GM12878 (cell line): ENCODE data around the gene MTHFD1L. TPM values are rescaled to one million over a fixed set of nuclear protein-coding genes. Genes with fewer than 3 reads are reported as not detected.

ENCODE experiments used
- ATAC-seq: fragments of 200-7000 bp; cut with Tn5 transposase; 3 replicates; pipeline ENCODE4 v1.9.1; 2020; ENCODE audit warnings: mild to moderate bottlenecking, moderate library complexity
- BruUV-seq: library from RNA; stranded (reverse); fragments of 400-500 nt; replicated peaks from 2 replicates; lab custom pipeline; 2021; lab: Mats Ljungman, UMichigan
- CTCF ChIA-PET: fragments of 300-600 bp; sonication (Branson Sonifier 250); formaldehyde crosslinking; extraction: SDS; loops from one replicate; lab custom pipeline; 2021; ENCODE audit warnings: inconsistent platforms; lab: Yijun Ruan, JAX
- POLR2A ChIA-PET: fragments of 350-600 bp; formaldehyde crosslinking; extraction: SDS; loops from one replicate; lab custom pipeline; 2021; ENCODE audit warnings: inconsistent platforms; lab: Charles Lee
- RAD21 ChIA-PET: fragments of 300-600 bp; sonication (Branson Sonifier 250); formaldehyde crosslinking; loops from one replicate; lab custom pipeline; 2023; ENCODE audit warnings: antibody characterized with exemption; ENCODE audit not compliant: unreplicated experiment; lab: Charles Lee
- SMC1A ChIA-PET: fragments of 300-600 bp; sonication (Branson Sonifier 250); formaldehyde crosslinking; loops from one replicate; lab custom pipeline; 2023; ENCODE audit not compliant: unreplicated experiment, uncharacterized antibody; lab: Charles Lee
- DNase-seq: peaks from one replicate; pipeline ENCODE4 v3.0.0-alpha.2; 2011; ENCODE audit warnings: low read depth, low spot score
- FAIRE-seq: peaks from 3 replicates; lab custom pipeline; 2011; peaks lifted over from hg19 to GRCh38; lab: Jason Lieb, UNC
- H2AFZ ChIP-seq: 2 replicates; pipeline ENCODE4 v1.6.0; 2011; ENCODE audit warnings: low read depth, low read length, control low read depth; ENCODE audit not compliant: control insufficient read depth
- H3K27ac ChIP-seq: 2 replicates; pipeline ENCODE4 v1.5.1; 2011; ENCODE audit warnings: control low read depth; ENCODE audit not compliant: control insufficient read depth, insufficient read depth
- H3K27me3 ChIP-seq, 2 experiments: replicated peaks in 1 of 2; 2 replicates each; pipeline versions ENCODE4 v1.6.0 to v1.6.1; 2011; ENCODE audit warnings: low read length in 1 of 2; ENCODE audit not compliant: control insufficient read depth in 2 of 2, insufficient read depth in 2 of 2
- H3K36me3 ChIP-seq, 2 experiments: 2 replicates each; pipeline ENCODE4 v1.5.1; 2011; ENCODE audit warnings: low read length in 1 of 2; ENCODE audit not compliant: control insufficient read depth in 2 of 2, insufficient read depth in 2 of 2
- H3K4me1 ChIP-seq: 2 replicates; pipeline ENCODE4 v1.6.1; 2011; ENCODE audit warnings: mild to moderate bottlenecking, low read length, moderate library complexity, mixed read lengths; ENCODE audit not compliant: control insufficient read depth, insufficient read depth
- H3K4me2 ChIP-seq: 2 replicates; pipeline ENCODE4 v1.6.0; 2011; ENCODE audit warnings: control low read depth; ENCODE audit not compliant: control insufficient read depth, insufficient read depth
- H3K4me3 ChIP-seq: fragments of 200-600 bp; sonication (generic); 2 replicates; pipeline ENCODE4 v1.5.1; 2016
- H3K79me2 ChIP-seq: 2 replicates; pipeline ENCODE4 v1.6.0; 2011; ENCODE audit warnings: low read length; ENCODE audit not compliant: control insufficient read depth, insufficient read depth
- H3K9ac ChIP-seq: 2 replicates; pipeline ENCODE4 v1.8.0; 2011; ENCODE audit warnings: low read length, control low read depth, mixed read lengths; ENCODE audit not compliant: control insufficient read depth, insufficient read depth
- H3K9me3 ChIP-seq: replicated peaks from 3 replicates; pipeline ENCODE4 v1.5.1; 2011; ENCODE audit warnings: mild to moderate bottlenecking, low read length; ENCODE audit not compliant: control insufficient read depth, insufficient read depth
- H4K20me1 ChIP-seq: 2 replicates; pipeline ENCODE4 v1.6.0; 2011; ENCODE audit not compliant: control insufficient read depth, insufficient read depth
- EP300 ChIP-seq, 2 experiments: fragments of 150-350 bp in 1 of 2; IDR thresholded peaks; 2 replicates each; pipeline ENCODE4 v1.6.1; 2011 to 2012; ENCODE audit warnings: low read depth in 2 of 2, low read length in 2 of 2, borderline replicate concordance in 1 of 2, improper control_type of control experiment in 1 of 2, inconsistent platforms in 1 of 2; ENCODE audit not compliant: control insufficient read depth in 1 of 2
- NBN ChIP-seq: fragments of 450-650 bp; IDR thresholded peaks from 2 replicates; pipeline ENCODE4 v1.6.1; 2016
- NFIC ChIP-seq: IDR thresholded peaks from 2 replicates; pipeline ENCODE4 v1.6.1; 2012; ENCODE audit warnings: low read depth, mild to moderate bottlenecking, inconsistent platforms, low read length, moderate library complexity
- NR2C2 ChIP-seq: IDR thresholded peaks from 2 replicates; pipeline ENCODE4 v1.6.1; 2011; ENCODE audit warnings: borderline replicate concordance, low read depth; ENCODE audit not compliant: control insufficient read depth, insufficient read length
- RAD51 ChIP-seq: fragments of 450-650 bp; IDR thresholded peaks from 2 replicates; pipeline ENCODE4 v1.6.1; 2016; ENCODE audit warnings: moderate library complexity, mild to moderate bottlenecking, inconsistent platforms
- SIX5 ChIP-seq: IDR thresholded peaks from 2 replicates; pipeline ENCODE4 v1.6.1; 2011; ENCODE audit warnings: mild to moderate bottlenecking, low read depth, low read length, moderate library complexity; ENCODE audit not compliant: severe bottlenecking
- ZBED1 ChIP-seq: IDR thresholded peaks from 2 replicates; pipeline ENCODE4 v1.6.1; 2016; ENCODE audit warnings: borderline replicate concordance
- ZNF207 ChIP-seq: fragments of 450-650 bp; IDR thresholded peaks from 2 replicates; pipeline ENCODE4 v1.6.1; 2014; ENCODE audit warnings: antibody characterized with exemption, mild to moderate bottlenecking, borderline replicate concordance
- ZZZ3 ChIP-seq: IDR thresholded peaks from 2 replicates; pipeline ENCODE4 v1.6.1; 2011; ENCODE audit warnings: low read depth; ENCODE audit not compliant: control insufficient read depth, insufficient read length
- WGBS: methylation state at CpG from one replicate; pipeline ENCODE4 v1.1.6; 2016; ENCODE audit warnings: low lambda C conversion rate; ENCODE audit not compliant: insufficient replicate concordance, insufficient coverage; ENCODE audit errors: missing lambda C conversion rate; 5-methylcytosine and 5-hydroxymethylcytosine counted together
- in situ Hi-C: fragments of 300-500 bp; cut with MboI; formaldehyde crosslinking; loops from 9 replicates; pipeline ENCODE4 v1.14.3; 2018; ENCODE audit warnings: mixed read lengths
- intact Hi-C: fragments of 100-400 bp; cut with micrococcal nuclease; formaldehyde crosslinking; loops from one replicate; pipeline ENCODE4 v1.14.2; 2022; ENCODE audit not compliant: unreplicated experiment
- polyA plus RNA-seq, 11 experiments: library from polyadenylated mRNA; depleted of rRNA in 4 of 11; unstranded in 6 of 11; stranded (reverse) in 5 of 11; fragments of >200 nt; fragmentation: Nextera tagmentation in 4 of 11; fragmentation: Illumina TruSeq in 1 of 11; extraction: Ambion mirVana in 4 of 11; extraction: Trizol in 1 of 11; gene quantifications; 1 replicate in 1 of 11; 2 replicates in 10 of 11; pipeline versions ENCODE4 v1.2.1 to v1.2.3, GENCODE V29; 2011 to 2016; ENCODE audit warnings: inconsistent platforms in 2 of 11, missing spikeins in 2 of 11, low read depth in 1 of 11
- total RNA-seq, 4 experiments: library from RNA; depleted of rRNA in 3 of 4; stranded (reverse); fragments of >200 nt in 3 of 4; fragmentation: Illumina TruSeq in 1 of 4; extraction: Trizol in 1 of 4; gene quantifications; 2 replicates each; pipeline versions ENCODE4 v1.2.1 to v1.2.3, GENCODE V29; 2013 to 2021
- TF ChIP-seq, protein P1 (sequence below): IDR thresholded peaks from 2 replicates; pipeline ENCODE4 v1.6.1; 2012; ENCODE audit warnings: low read depth, low read length, improper control_type of control experiment
- TF ChIP-seq, protein P2 (sequence below): fragments of 450-650 bp; IDR thresholded peaks from 2 replicates; pipeline ENCODE4 v1.6.1; 2016; ENCODE audit warnings: mild to moderate bottlenecking

The MTHFD1L gene
- total and polyA plus RNA-seq, 10 of the 15 experiments (the other 5 are each of a cell fraction or from before 2014, with no cell fraction given): 11.7 to 75.5 (median 28.8) TPM

DNA sequence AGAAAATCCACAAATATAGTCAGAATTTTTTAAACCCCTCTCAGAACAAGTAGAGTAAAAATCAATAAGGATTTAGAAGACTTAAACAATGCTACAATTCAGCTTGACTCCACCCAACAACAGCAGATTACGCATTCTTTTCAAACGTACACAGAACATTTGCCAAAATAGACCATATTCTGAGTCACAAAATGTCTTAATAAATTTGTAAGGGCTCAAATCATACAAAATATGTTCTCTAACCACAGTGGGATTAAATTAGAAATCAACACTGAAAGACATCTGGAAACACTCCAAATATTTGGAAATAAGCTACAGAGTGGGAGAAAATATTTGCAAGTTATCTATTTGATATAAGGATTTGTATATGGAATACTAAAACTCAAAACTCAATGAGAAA, 210.0 kb downstream of the MTHFD1L start:
- ChIA-PET SMC1A (interaction anchor here (1.1 kb wide), 1 partner anchor 1195 kb away, joined by 3 read pairs; no protein-coding TSS in a partner anchor), RAD21 (no interaction called here)
- intact Hi-C loops: no loop called here
- Histone ChIP-seq H3K79me2 (no peaks in the 10 kb centered on the region), H3K27me3 (no peaks in the 10 kb centered on the region), H3K4me1 (no peaks in the 10 kb centered on the region)
- TF ChIP-seq, protein P1, sequence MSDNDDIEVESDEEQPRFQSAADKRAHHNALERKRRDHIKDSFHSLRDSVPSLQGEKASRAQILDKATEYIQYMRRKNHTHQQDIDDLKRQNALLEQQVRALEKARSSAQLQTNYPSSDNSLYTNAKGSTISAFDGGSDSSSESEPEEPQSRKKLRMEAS: no peak
- TF ChIP-seq ZNF207: no peak
- TF ChIP-seq, protein P2, sequence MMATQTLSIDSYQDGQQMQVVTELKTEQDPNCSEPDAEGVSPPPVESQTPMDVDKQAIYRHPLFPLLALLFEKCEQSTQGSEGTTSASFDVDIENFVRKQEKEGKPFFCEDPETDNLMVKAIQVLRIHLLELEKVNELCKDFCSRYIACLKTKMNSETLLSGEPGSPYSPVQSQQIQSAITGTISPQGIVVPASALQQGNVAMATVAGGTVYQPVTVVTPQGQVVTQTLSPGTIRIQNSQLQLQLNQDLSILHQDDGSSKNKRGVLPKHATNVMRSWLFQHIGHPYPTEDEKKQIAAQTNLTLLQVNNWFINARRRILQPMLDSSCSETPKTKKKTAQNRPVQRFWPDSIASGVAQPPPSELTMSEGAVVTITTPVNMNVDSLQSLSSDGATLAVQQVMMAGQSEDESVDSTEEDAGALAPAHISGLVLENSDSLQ: no peak
- TF ChIP-seq, all 136 proteins: peak for 0
- no peaks in the 10 kb centered on the region for H4K20me1 ChIP-seq
- FAIRE-seq (no peak), ATAC-seq (no peak), DNase-seq (no peak)
- ChIA-PET POLR2A (no interaction called here), CTCF (interaction anchor here (0.7 to 1.0 kb wide), 2 partner anchors 9 to 249 kb away, joined by 3 read pairs; no protein-coding TSS in a partner anchor)
- H3K27ac ChIP-seq: no peak overlapping the region
- H3K9me3 ChIP-seq: peaks cover 4% of the 10 kb centered on the region; the same call in 2 of the 3 replicates
- no peak overlapping the region for H3K4me2 ChIP-seq
- BruUV-seq: no TSS peak
- H2AFZ ChIP-seq: no peak overlapping the region
- WGBS: 94% methylated on average over 2 of the region's 2 CpGs
- no peak overlapping the region for H3K9ac ChIP-seq
- H3K36me3 ChIP-seq: 0 out of 4 replicates have a peak, but pooled peaks cover 0 to 3% of the 10 kb centered on the region in 2 experiments
- in situ Hi-C loops: no loop called here
- no peak overlapping the region for H3K4me3 ChIP-seq

DNA sequence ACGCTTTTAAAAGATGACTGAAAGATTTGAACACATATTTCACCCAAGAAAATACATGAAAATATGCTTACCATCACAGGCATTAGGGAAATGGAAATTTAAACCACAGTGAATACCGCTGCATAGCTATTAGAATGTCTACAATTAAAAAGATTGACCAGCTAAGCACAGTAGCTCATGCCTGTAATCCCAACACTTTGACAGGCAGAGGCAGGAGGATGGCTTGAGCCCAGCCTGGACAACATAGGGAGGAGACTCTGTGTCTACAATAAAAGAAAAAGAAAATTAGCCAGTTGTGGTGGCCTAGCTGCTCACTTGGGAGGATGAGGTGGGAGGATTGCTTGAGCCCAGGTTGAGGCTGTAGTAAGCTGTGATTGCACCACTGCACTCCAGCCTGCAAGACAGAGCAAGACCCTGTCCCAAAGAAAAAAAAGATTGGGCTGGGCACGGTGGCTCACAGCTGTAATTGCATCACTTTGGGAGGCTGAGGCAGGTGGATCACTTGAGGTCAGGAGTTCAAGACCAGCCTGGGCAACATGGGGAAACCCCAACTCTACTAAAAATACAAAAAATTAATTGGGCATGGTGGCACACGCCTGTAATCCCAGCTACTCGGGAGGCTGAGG, 210.5 kb downstream of the MTHFD1L start:
- peaks cover 4% of the 10 kb centered on the region; the same call in 2 of the 3 replicates for H3K9me3 ChIP-seq
- H3K27me3 ChIP-seq: no peaks in the 10 kb centered on the region
- WGBS: 96% methylated on average over 5 of the region's 5 CpGs
- CTCF ChIA-PET: interaction anchor here (0.7 to 1.8 kb wide), 3 partner anchors 9 to 248 kb away, joined by 3 to 6 read pairs (median 3); no protein-coding TSS in a partner anchor
- SMC1A ChIA-PET: interaction anchor here (1.1 kb wide), 1 partner anchor 1194 kb away, joined by 3 read pairs; no protein-coding TSS in a partner anchor
- 0 out of 4 replicates have a peak, but pooled peaks cover 0 to 3% of the 10 kb centered on the region in 2 experiments for H3K36me3 ChIP-seq
- POLR2A ChIA-PET: no interaction called here
- DNase-seq (no peak), ATAC-seq (no peak), FAIRE-seq (no peak)
- no peak overlapping the region for H3K9ac ChIP-seq
- H3K4me3 ChIP-seq: no peak overlapping the region
- H3K27ac ChIP-seq: no peak overlapping the region
- H3K4me1 ChIP-seq: no peaks in the 10 kb centered on the region
- intact Hi-C loops (no loop called here), in situ Hi-C loops (no loop called here)
- no peaks in the 10 kb centered on the region for H3K79me2 ChIP-seq
- H4K20me1 ChIP-seq: no peaks in the 10 kb centered on the region
- BruUV-seq: no TSS peak
- no peak overlapping the region for H2AFZ ChIP-seq
- RAD21 ChIA-PET: no interaction called here
- TF ChIP-seq SIX5: no peak
- TF ChIP-seq NFIC: no peak
- no peak for TF ChIP-seq RAD51
- TF ChIP-seq ZZZ3: no peak
- no peak for TF ChIP-seq NBN
- no peak for TF ChIP-seq EP300 (IDR thresholded peaks at IDR 0.05; ENCODE audit: borderline replicate concordance in 1 of 2, control insufficient read depth in 1 of 2, low read depth in 2 of 2, low read length in 2 of 2)
- TF ChIP-seq ZBED1: no peak
- TF ChIP-seq NR2C2: no peak
- TF ChIP-seq, all 136 proteins: peak for 0
- no peak overlapping the region for H3K4me2 ChIP-seq
